ENCODE data around the gene AP1S1. TPM values are rescaled to one million over a fixed set of nuclear protein-coding genes. Genes with fewer than 3 reads are reported as not detected.

The AP1S1 gene
- total and polyA plus RNA-seq, 2 of the 13 experiments (the other 11 are each of a cell fraction or from before 2014, with no cell fraction given) = 57.5 to 68.1 TPM

DNA sequence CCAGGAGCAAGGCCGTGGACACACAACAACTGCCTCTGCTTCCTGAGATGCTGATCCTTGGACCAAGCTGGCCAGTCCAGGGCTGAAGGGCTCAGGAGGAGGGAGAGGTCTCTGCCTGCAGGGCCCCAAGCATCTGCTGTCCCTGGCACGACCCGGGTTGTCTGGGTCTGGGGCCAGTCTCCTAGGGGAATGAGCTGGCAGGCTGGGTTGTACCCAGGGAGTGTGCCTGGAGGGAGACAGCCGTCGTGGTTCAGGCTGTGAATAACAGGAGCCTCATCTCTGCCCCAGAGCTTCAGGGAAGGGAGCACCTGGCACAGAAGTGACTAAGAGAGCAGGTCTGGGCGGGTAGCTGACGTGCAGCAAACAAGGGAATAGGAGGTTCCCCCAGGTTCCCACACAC is 45.3 kb upstream of the AP1S1 start:
- Histone ChIP-seq H2AFZ (ENCODE audit: low read length) (no peak overlapping the region), H3K4me3 (replicated peaks in 1 of 3; ENCODE audit: insufficient read depth in 1 of 3, low read depth in 2 of 3, low read length in 3 of 3) (peak overlapping the region in 1 of 3 experiments; percentile 51; a peak in 1 of 6 replicates), H3K79me2 (ENCODE audit: insufficient read depth, low read length) (no peaks in the 10 kb centered on the region), H3K27me3 (ENCODE audit: control insufficient read depth in 1 of 2, insufficient read depth in 2 of 2, low read length in 2 of 2) (0 out of 5 replicates have a peak, but pooled peaks cover 0 to 3% of the 10 kb centered on the region in 2 experiments), H3K9me3 (ENCODE audit: low read length) (no peaks in the 10 kb centered on the region), H3K4me1 (ENCODE audit: insufficient read depth, low read length) (peaks cover 85% of the 10 kb centered on the region), H3K9ac (ENCODE audit: insufficient read depth, low read depth, low read length) (peak overlapping the region; percentile 41; the same call in 1 of the 2 replicates), H4K20me1 (ENCODE audit: insufficient read depth, low read length) (no peaks in the 10 kb centered on the region), H3K27ac (ENCODE audit: extremely low read length, insufficient read depth, low read length) (peak overlapping the region; percentile 51), H3K4me2 (ENCODE audit: low read depth, low read length) (peak overlapping the region; percentile 71), H3K36me3 (replicated peaks in 1 of 2; ENCODE audit: control insufficient read depth in 1 of 2, insufficient read depth in 2 of 2, low read length in 2 of 2) (no peaks in the 10 kb centered on the region)
- in situ Hi-C loops (cut with HindIII; ENCODE audit: extremely low pct_ligation_motif_present, low pct_unique_long_range_greater_than_20kb) (no loop called here), intact Hi-C loops (cut with micrococcal nuclease; ENCODE audit: unreplicated experiment) (no loop called here)
- TF ChIP-seq, protein P1, sequence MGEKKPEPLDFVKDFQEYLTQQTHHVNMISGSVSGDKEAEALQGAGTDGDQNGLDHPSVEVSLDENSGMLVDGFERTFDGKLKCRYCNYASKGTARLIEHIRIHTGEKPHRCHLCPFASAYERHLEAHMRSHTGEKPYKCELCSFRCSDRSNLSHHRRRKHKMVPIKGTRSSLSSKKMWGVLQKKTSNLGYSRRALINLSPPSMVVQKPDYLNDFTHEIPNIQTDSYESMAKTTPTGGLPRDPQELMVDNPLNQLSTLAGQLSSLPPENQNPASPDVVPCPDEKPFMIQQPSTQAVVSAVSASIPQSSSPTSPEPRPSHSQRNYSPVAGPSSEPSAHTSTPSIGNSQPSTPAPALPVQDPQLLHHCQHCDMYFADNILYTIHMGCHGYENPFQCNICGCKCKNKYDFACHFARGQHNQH (CRISPR knock-in tag; IDR thresholded peaks at IDR 0.05) = 0 out of 2 replicates have a peak, but pooled peaks have one; percentile 7
- TF ChIP-seq ZNF121 (CRISPR knock-in tag; IDR thresholded peaks at IDR 0.05) (peak; percentile 74), ZNF607 (CRISPR knock-in tag; IDR thresholded peaks at IDR 0.05; ENCODE audit: borderline replicate concordance) (no peak), HNRNPL (IDR thresholded peaks at IDR 0.05; ENCODE audit: low read depth, low read length) (0 out of 2 replicates have a peak, but pooled peaks have one; percentile 35), ZMYM3 (CRISPR knock-in tag; IDR thresholded peaks at IDR 0.05) (peak; percentile 42; the same call in 1 of the 2 replicates), ZNF263 (CRISPR knock-in tag; IDR thresholded peaks at IDR 0.05) (peak; percentile 87), ZFX (CRISPR knock-in tag; IDR thresholded peaks at IDR 0.05; ENCODE audit: low read depth) (peak; percentile 32), MTF2 (CRISPR knock-in tag; IDR thresholded peaks at IDR 0.05; ENCODE audit: borderline replicate concordance) (no peak), SSRP1 (CRISPR knock-in tag; IDR thresholded peaks at IDR 0.05) (no peak), HNF4A (CRISPR knock-in tag; IDR thresholded peaks at IDR 0.05) (0 out of 2 replicates have a peak, but pooled peaks have one; percentile 8)
- TF ChIP-seq, protein P2, sequence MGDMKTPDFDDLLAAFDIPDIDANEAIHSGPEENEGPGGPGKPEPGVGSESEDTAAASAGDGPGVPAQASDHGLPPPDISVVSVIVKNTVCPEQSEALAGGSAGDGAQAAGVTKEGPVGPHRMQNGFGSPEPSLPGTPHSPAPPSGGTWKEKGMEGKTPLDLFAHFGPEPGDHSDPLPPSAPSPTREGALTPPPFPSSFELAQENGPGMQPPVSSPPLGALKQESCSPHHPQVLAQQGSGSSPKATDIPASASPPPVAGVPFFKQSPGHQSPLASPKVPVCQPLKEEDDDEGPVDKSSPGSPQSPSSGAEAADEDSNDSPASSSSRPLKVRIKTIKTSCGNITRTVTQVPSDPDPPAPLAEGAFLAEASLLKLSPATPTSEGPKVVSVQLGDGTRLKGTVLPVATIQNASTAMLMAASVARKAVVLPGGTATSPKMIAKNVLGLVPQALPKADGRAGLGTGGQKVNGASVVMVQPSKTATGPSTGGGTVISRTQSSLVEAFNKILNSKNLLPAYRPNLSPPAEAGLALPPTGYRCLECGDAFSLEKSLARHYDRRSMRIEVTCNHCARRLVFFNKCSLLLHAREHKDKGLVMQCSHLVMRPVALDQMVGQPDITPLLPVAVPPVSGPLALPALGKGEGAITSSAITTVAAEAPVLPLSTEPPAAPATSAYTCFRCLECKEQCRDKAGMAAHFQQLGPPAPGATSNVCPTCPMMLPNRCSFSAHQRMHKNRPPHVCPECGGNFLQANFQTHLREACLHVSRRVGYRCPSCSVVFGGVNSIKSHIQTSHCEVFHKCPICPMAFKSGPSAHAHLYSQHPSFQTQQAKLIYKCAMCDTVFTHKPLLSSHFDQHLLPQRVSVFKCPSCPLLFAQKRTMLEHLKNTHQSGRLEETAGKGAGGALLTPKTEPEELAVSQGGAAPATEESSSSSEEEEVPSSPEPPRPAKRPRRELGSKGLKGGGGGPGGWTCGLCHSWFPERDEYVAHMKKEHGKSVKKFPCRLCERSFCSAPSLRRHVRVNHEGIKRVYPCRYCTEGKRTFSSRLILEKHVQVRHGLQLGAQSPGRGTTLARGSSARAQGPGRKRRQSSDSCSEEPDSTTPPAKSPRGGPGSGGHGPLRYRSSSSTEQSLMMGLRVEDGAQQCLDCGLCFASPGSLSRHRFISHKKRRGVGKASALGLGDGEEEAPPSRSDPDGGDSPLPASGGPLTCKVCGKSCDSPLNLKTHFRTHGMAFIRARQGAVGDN (CRISPR knock-in tag; IDR thresholded peaks at IDR 0.05) = peak; percentile 61; the same call in 1 of the 2 replicates
- TF ChIP-seq, protein P3, sequence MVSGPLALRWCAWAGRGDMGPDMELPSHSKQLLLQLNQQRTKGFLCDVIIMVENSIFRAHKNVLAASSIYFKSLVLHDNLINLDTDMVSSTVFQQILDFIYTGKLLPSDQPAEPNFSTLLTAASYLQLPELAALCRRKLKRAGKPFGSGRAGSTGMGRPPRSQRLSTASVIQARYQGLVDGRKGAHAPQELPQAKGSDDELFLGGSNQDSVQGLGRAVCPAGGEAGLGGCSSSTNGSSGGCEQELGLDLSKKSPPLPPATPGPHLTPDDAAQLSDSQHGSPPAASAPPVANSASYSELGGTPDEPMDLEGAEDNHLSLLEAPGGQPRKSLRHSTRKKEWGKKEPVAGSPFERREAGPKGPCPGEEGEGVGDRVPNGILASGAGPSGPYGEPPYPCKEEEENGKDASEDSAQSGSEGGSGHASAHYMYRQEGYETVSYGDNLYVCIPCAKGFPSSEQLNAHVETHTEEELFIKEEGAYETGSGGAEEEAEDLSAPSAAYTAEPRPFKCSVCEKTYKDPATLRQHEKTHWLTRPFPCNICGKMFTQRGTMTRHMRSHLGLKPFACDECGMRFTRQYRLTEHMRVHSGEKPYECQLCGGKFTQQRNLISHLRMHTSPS (CRISPR knock-in tag; IDR thresholded peaks at IDR 0.05; ENCODE audit: low read depth) = peak; percentile 60; the same call in 1 of the 2 replicates
- TF ChIP-seq, protein P4, sequence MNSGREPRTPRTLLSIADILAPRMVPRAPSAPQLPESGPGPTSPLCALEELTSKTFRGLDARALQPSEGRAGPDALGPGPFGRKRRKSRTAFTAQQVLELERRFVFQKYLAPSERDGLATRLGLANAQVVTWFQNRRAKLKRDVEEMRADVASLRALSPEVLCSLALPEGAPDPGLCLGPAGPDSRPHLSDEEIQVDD (CRISPR knock-in tag; IDR thresholded peaks at IDR 0.05; ENCODE audit: borderline replicate concordance) = no peak
- POLR2A ChIA-PET = interaction anchor here (0.7 to 3.8 kb wide), 8 partner anchors 8 to 219 kb away, joined by 3 to 68 read pairs (median 6); partner anchors contain the start of genes MOGAT3, SERPINE1, UFSP1 and VGF
- no peak for FAIRE-seq
- no peak for DNase-seq (ENCODE audit: low spot score)
- peak; percentile 61 for ATAC-seq
- WGBS (ENCODE audit: low lambda C conversion rate) = no CpG with 5 or more reads among the region's 7 CpGs
- CTCF ChIA-PET (ENCODE audit: low intra/inter-chr PET ratio, low total read pairs) = no interaction called here
- BruUV-seq (replicated peaks) = no TSS peak

Measured in HepG2 (cell line).